Testis (tissue), 3 donors: ENCODE results near the gene ARHGEF9. TPM values are rescaled to one million over a fixed set of nuclear protein-coding genes. Genes with fewer than 3 reads are reported as not detected.

Source experiments
- DNase-seq: peaks from one replicate; pipeline ENCODE4 v3.0.0-alpha.2; 2019
- H3K27ac ChIP-seq, 2 donors: fragments of 200-600 bp; sonication (generic); one replicate each; pipeline ENCODE4 v1.5.1; 2019
- H3K27me3 ChIP-seq: fragments of 200-600 bp; sonication (generic); one replicate; pipeline ENCODE4 v1.5.1; 2019
- H3K36me3 ChIP-seq: fragments of 200-600 bp; sonication (generic); one replicate; pipeline ENCODE4 v1.5.1; 2017; ENCODE audit warnings: low read depth; ENCODE audit errors: missing control alignments
- H3K4me1 ChIP-seq: fragments of 200-600 bp; sonication (generic); one replicate; pipeline ENCODE4 v1.5.1; 2019
- H3K4me3 ChIP-seq, 2 donors: fragments of 200-600 bp; sonication (generic); one replicate each; pipeline ENCODE4 v1.5.1; 2017 to 2019
- H3K9me3 ChIP-seq: fragments of 200-600 bp; sonication (generic); one replicate; pipeline ENCODE4 v1.5.1; 2017
- POLR2A ChIP-seq: fragments of 450-650 bp; IDR thresholded peaks from one replicate; pipeline ENCODE4 v1.6.1; 2017; ENCODE audit warnings: antibody characterized with exemption, mild to moderate bottlenecking, moderate library complexity
- WGBS, 2 donors: methylation state at CpG; one replicate each; pipeline ENCODE4 v1.1.5; 2018; 5-methylcytosine and 5-hydroxymethylcytosine counted together
- intact Hi-C: fragments of 100-400 bp; cut with DNase I; formaldehyde crosslinking; loops from one replicate; pipeline ENCODE4 v1.15.1; 2023; ENCODE audit warnings: low total_unique reads
- polyA plus RNA-seq: library from polyadenylated mRNA; stranded (reverse); fragments of 350-450 nt; fragmentation: Illumina TruSeq; extraction: RNeasy Lipid Tissue Mini Kit (QIAGEN cat#74804); gene quantifications from one replicate; pipeline ENCODE4 v1.2.3, GENCODE V29; 2014; ENCODE audit warnings: low read depth, low replicate concordance; ENCODE audit not compliant: insufficient read depth
- total RNA-seq, 2 donors: library from RNA; depleted of rRNA; stranded (reverse); fragments of >200 nt; gene quantifications; one replicate each; pipeline ENCODE4 v1.2.3, GENCODE V29; 2016
- TF ChIP-seq, protein P1 (sequence below), 3 experiments: fragments of 450-650 bp in 2 of 3; fragments of 200-600 bp in 1 of 3; sonication (generic) in 1 of 3; IDR thresholded peaks; one replicate each; pipeline ENCODE4 v1.5.1; 2016 to 2019; ENCODE audit warnings: antibody characterized with exemption in 3 of 3, mild to moderate bottlenecking in 2 of 3, moderate library complexity in 1 of 3

Gene ARHGEF9
- total and polyA plus RNA-seq, 3 donors from 2014 or later = 9.6 to 18.1 (median 13.1) TPM

DNA sequence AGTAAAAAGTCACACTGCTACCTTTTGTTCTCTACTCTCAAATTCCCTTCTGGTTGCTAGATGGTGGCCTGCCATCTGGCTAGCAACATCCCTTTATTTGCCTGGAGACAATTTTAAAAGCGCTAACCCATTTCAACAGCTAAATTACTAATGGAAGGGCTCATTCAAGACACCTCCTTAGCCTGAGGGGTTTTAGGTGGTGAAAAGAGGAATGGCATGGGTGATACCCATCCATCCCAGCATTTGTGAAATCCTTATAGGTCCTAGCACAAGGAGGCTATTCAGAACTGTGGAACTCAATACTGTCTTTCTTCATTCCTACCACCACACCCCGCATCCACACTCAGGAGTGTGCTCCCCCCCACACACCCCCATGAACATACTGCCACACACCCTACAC is 33.5 kb downstream of the ARHGEF9 start:
- TF ChIP-seq POLR2A = no peak
- TF ChIP-seq, protein P1, sequence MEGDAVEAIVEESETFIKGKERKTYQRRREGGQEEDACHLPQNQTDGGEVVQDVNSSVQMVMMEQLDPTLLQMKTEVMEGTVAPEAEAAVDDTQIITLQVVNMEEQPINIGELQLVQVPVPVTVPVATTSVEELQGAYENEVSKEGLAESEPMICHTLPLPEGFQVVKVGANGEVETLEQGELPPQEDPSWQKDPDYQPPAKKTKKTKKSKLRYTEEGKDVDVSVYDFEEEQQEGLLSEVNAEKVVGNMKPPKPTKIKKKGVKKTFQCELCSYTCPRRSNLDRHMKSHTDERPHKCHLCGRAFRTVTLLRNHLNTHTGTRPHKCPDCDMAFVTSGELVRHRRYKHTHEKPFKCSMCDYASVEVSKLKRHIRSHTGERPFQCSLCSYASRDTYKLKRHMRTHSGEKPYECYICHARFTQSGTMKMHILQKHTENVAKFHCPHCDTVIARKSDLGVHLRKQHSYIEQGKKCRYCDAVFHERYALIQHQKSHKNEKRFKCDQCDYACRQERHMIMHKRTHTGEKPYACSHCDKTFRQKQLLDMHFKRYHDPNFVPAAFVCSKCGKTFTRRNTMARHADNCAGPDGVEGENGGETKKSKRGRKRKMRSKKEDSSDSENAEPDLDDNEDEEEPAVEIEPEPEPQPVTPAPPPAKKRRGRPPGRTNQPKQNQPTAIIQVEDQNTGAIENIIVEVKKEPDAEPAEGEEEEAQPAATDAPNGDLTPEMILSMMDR (IDR thresholded peaks at IDR 0.05) = no peak
- Histone ChIP-seq H3K27me3 (no peaks in the 10 kb centered on the region), H3K4me3 (no peak overlapping the region), H3K9me3 (no peaks in the 10 kb centered on the region), H3K36me3 (no peaks in the 10 kb centered on the region), H3K27ac (no peak overlapping the region), H3K4me1 (no peaks in the 10 kb centered on the region)
- WGBS, 2 donors = 66 to 83% methylated on average over 2 of the region's 2 CpGs
- intact Hi-C loops = no loop called here
- DNase-seq = no peak

DNA sequence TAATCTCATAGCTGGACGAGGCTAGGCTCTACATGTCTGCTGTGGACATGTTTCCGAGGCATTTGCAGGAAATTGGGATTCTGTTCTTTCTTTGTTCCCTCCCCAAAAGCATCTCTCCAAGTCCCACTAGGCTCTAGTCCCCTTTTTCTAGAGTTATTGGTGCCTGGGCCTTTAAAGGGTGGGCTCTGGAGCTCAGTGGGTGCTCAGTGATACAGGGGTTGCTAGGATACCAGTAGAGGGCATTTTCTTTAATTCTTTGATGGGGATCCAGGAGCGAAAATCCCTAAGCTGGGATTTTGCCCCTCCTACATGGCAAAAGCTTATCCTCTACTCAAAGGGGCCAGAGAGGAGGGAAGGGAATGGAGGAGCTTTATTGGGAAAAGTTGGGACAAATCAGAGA is 34.2 kb downstream of the ARHGEF9 start:
- no peaks in the 10 kb centered on the region for H3K36me3 ChIP-seq
- WGBS, 2 donors = 57 to 66% methylated on average over 3 of the region's 3 CpGs
- TF ChIP-seq, protein P1 (IDR thresholded peaks at IDR 0.05) = no peak
- TF ChIP-seq POLR2A = no peak
- H3K27ac ChIP-seq = no peak overlapping the region
- DNase-seq = no peak
- H3K27me3 ChIP-seq = no peaks in the 10 kb centered on the region
- no peak overlapping the region for H3K4me3 ChIP-seq
- no peaks in the 10 kb centered on the region for H3K9me3 ChIP-seq
- intact Hi-C loops = no loop called here
- H3K4me1 ChIP-seq = no peaks in the 10 kb centered on the region

DNA sequence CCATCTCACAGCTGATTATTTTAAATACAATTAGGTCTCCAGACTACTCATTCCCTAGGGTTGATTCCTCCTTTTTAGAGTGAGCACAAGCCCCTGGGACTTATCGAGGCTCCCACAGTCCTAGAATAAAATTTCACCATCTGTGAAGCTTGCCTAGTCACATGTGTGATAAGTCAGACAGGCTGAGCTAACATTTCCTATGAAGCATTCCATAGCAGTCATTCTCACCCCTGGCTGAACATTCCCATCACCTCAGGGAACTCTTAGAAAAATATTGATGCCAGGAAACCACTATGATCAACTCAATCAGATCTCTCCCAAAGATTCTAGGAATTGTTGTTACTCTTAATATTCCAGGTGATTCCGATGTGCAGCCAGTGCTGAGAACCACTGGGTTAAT is 37.7 kb downstream of the ARHGEF9 start:
- intact Hi-C loops = no loop called here
- Histone ChIP-seq H3K27ac (no peak overlapping the region), H3K27me3 (no peaks in the 10 kb centered on the region), H3K36me3 (no peaks in the 10 kb centered on the region), H3K4me3 (no peak overlapping the region), H3K9me3 (no peaks in the 10 kb centered on the region), H3K4me1 (no peaks in the 10 kb centered on the region)
- 37 to 68% methylated on average over 2 of the region's 2 CpGs for WGBS, 2 donors
- TF ChIP-seq, protein P1 (IDR thresholded peaks at IDR 0.05) = no peak
- no peak for TF ChIP-seq POLR2A
- no peak for DNase-seq

- no peak for DNase-seq
- Histone ChIP-seq H3K4me3 (no peak overlapping the region), H3K27me3 (no peaks in the 10 kb centered on the region), H3K36me3 (no peaks in the 10 kb centered on the region), H3K9me3 (no peaks in the 10 kb centered on the region), H3K4me1 (no peaks in the 10 kb centered on the region), H3K27ac (no peak overlapping the region)
- TF ChIP-seq, protein P1 (IDR thresholded peaks at IDR 0.05) = no peak
- no peak for TF ChIP-seq POLR2A
- 70 to 74% methylated on average over 3 of the region's 3 CpGs for WGBS, 2 donors
- intact Hi-C loops = no loop called here
Measured at GRCh38 chrX:63746715-63747114, 38.3 kb downstream of the ARHGEF9 start.

- DNase-seq = no peak
- TF ChIP-seq, protein P1 (IDR thresholded peaks at IDR 0.05) = no peak
- no peak for TF ChIP-seq POLR2A
- no peaks in the 10 kb centered on the region for H3K27me3 ChIP-seq
- H3K27ac ChIP-seq = no peak overlapping the region
- intact Hi-C loops = no loop called here
- H3K4me3 ChIP-seq = no peak overlapping the region
- no peaks in the 10 kb centered on the region for H3K4me1 ChIP-seq
- WGBS, 2 donors = 78 to 86% methylated on average over 1 of the region's 1 CpG
- no peaks in the 10 kb centered on the region for H3K9me3 ChIP-seq
- H3K36me3 ChIP-seq = no peaks in the 10 kb centered on the region
Measured at GRCh38 chrX:63746278-63746677, 38.7 kb downstream of the ARHGEF9 start.
